CD4-positive, alpha-beta memory T cell (primary cell): ENCODE results near the gene C1orf50. TPM values are rescaled to one million over a fixed set of nuclear protein-coding genes. Genes with fewer than 3 reads are reported as not detected.
A peak's percentile ranks its signal among the peaks of the same experiment; 100 is the strongest.

ENCODE experiments used
- CTCF ChIA-PET: fragments of 350-600 bp; sonication (Branson Sonifier 250); formaldehyde crosslinking; loops from one replicate; lab custom pipeline; 2021; ENCODE audit warnings: inconsistent platforms; ENCODE audit not compliant: partially characterized antibody; lab: Charles Lee
- POLR2A ChIA-PET: fragments of 350-600 bp; sonication (Branson Sonifier 250); formaldehyde crosslinking; loops from one replicate; lab custom pipeline; 2021; ENCODE audit not compliant: partially characterized antibody; lab: Charles Lee
- DNase-seq, 5 donors: peaks; one replicate each; pipeline versions ENCODE4 v3.0.0 to v3.0.0-alpha.2; 2020 to 2022; ENCODE audit warnings: mixed read lengths in 1 of 5
- H3K27ac ChIP-seq: one replicate; pipeline ENCODE4 v1.7.0; 2013; ENCODE audit warnings: low read depth, low read length
- H3K27me3 ChIP-seq: 2 replicates; pipeline ENCODE4 v1.7.0; 2013; ENCODE audit warnings: mild to moderate bottlenecking, low read length, moderate library complexity; ENCODE audit not compliant: insufficient read depth
- H3K36me3 ChIP-seq: 2 replicates; pipeline ENCODE4 v1.7.0; 2013; ENCODE audit warnings: mild to moderate bottlenecking, low read length, moderate library complexity; ENCODE audit not compliant: insufficient read depth
- H3K4me1 ChIP-seq: 2 replicates; pipeline ENCODE4 v1.7.0; 2013; ENCODE audit warnings: mild to moderate bottlenecking, low read length, moderate library complexity; ENCODE audit not compliant: insufficient read depth
- H3K4me3 ChIP-seq, 2 donors: one replicate each; pipeline ENCODE4 v1.7.0; 2013; ENCODE audit warnings: low read length in 2 of 2, mild to moderate bottlenecking in 1 of 2
- H3K9me3 ChIP-seq, 2 donors: one replicate each; pipeline ENCODE4 v1.7.0; 2013; ENCODE audit warnings: low read length in 2 of 2, control low read depth in 1 of 2; ENCODE audit not compliant: control insufficient read depth in 1 of 2
- H3K27ac Mint-ChIP-seq, 7 donors: one replicate each; pipeline ENCODE4 v1.8.0; 2020 to 2021; ENCODE audit warnings: mixed read lengths in 7 of 7, mild to moderate bottlenecking in 6 of 7, inconsistent platforms in 3 of 7, moderate library complexity in 3 of 7
- H3K27me3 Mint-ChIP-seq, 2 donors: one replicate each; pipeline ENCODE4 v1.8.0; 2020 to 2021; ENCODE audit warnings: mixed read lengths in 2 of 2
- H3K36me3 Mint-ChIP-seq, 2 donors: one replicate each; pipeline ENCODE4 v1.8.0; 2020 to 2021; ENCODE audit warnings: mixed read lengths in 2 of 2, inconsistent platforms in 1 of 2, mild to moderate bottlenecking in 1 of 2
- H3K4me1 Mint-ChIP-seq, 4 donors: one replicate each; pipeline ENCODE4 v1.8.0; 2020 to 2021; ENCODE audit warnings: mixed read lengths in 4 of 4, mild to moderate bottlenecking in 1 of 4
- H3K4me3 Mint-ChIP-seq, 8 donors: one replicate each; pipeline ENCODE4 v1.8.0; 2020 to 2021; ENCODE audit warnings: mixed read lengths in 8 of 8, mild to moderate bottlenecking in 7 of 8, moderate library complexity in 6 of 8, inconsistent platforms in 3 of 8
- H3K9me3 Mint-ChIP-seq, 8 donors: one replicate each; pipeline ENCODE4 v1.8.0; 2020 to 2021; ENCODE audit warnings: mixed read lengths in 8 of 8, mild to moderate bottlenecking in 5 of 8, inconsistent platforms in 3 of 8, moderate library complexity in 1 of 8
- intact Hi-C: fragments of 100-400 bp; cut with micrococcal nuclease; formaldehyde crosslinking; loops from one replicate; pipeline ENCODE4 v1.15.1; 2023
- polyA plus RNA-seq, 2 donors: library from polyadenylated mRNA; unstranded; fragments of 300-500 nt; fragmentation: Illumina TruSeq; gene quantifications; one replicate each; pipeline ENCODE4 v1.2.3, GENCODE V29; 2021
- total RNA-seq, 2 experiments: library from RNA; stranded (reverse); gene quantifications; one replicate each; pipeline ENCODE4 v1.2.3, GENCODE V29; 2021

The C1orf50 gene
- total and polyA plus RNA-seq, 4 experiments from 2014 or later = 2.5 to 20.9 (median 14.6) TPM

DNA sequence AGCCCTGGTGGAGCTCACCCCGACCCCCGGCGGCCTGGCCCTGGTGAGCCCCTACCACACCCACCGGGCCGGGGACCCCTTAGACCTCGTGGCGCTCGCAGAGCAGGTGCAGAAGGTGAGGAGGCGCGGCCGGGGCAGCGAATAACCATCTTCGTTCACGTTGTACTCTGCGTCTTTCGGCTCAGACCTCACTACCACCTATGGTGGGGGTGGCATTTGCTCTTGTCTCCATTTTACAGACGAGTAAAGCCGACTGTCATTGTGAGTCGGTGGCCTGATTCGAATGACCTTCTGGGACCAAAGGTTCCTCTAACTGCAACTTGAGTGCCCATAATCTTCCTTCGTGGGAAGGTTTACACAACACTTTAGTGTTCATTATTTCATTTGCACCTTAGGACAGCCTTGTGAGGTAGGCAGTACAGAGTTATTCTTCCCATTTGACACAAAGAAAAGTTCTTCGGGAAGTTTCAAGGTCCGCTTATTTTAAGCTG is 506 bp downstream of the C1orf50 start:
- no peaks in the 10 kb centered on the region for H3K36me3 ChIP-seq
- ChIA-PET CTCF (interaction anchor here (0.6 to 3.7 kb wide), 12 partner anchors 10 to 343 kb away, joined by 3 to 27 read pairs (median 14); partner anchors contain the start of genes ERMAP, PPIH, SVBP and ZNF691), POLR2A (interaction anchor here (0.9 to 3.8 kb wide), 26 partner anchors 9 to 883 kb away, joined by 3 to 72 read pairs (median 7); partner anchors contain the start of genes CCDC30, ERMAP, KDM4A and PPCS)
- no peaks in the 10 kb centered on the region for H3K27me3 ChIP-seq
- peaks cover 0 to 22% of the 10 kb centered on the region in 2 donors for H3K36me3 Mint-ChIP-seq
- peaks cover 61% of the 10 kb centered on the region for H3K4me1 ChIP-seq
- H3K27ac ChIP-seq = peak overlapping the region; percentile 85
- intact Hi-C loops = loop anchor here (1.0 to 5.0 kb wide), 8 partner anchors 50 to 405 kb away; partner anchors contain the start of genes CCDC30, CFAP57, EBNA1BP2 and ERMAP
- no peak for DNase-seq
- no peaks in the 10 kb centered on the region for H3K27me3 Mint-ChIP-seq
- no peaks in the 10 kb centered on the region for H3K9me3 Mint-ChIP-seq
- H3K4me1 Mint-ChIP-seq = peaks cover 21 to 49% (median 32%) of the 10 kb centered on the region in 4 donors
- H3K27ac Mint-ChIP-seq = peak overlapping the region; percentile 84 to 98 (median 93)
- H3K4me3 ChIP-seq = peak overlapping the region; percentile 59 to 98
- no peaks in the 10 kb centered on the region for H3K9me3 ChIP-seq
- peak overlapping the region in 1 of 8 donors; percentile 94 for H3K4me3 Mint-ChIP-seq

GRCh38 chr1:42768172-42768571 is 1.1 kb downstream of the C1orf50 start:
- intact Hi-C loops = loop anchor here (5.0 kb wide), 1 partner anchor 404 kb away; the partner anchor contains the start of genes CFAP57 and EBNA1BP2
- Histone ChIP-seq H3K27me3 (no peaks in the 10 kb centered on the region), H3K27ac (peak overlapping the region; percentile 85), H3K36me3 (no peaks in the 10 kb centered on the region), H3K4me1 (peaks cover 61% of the 10 kb centered on the region), H3K9me3 (no peaks in the 10 kb centered on the region), H3K4me3 (peak overlapping the region; percentile 59 to 98)
- Mint-ChIP-seq H3K9me3 (no peaks in the 10 kb centered on the region), H3K27me3 (no peaks in the 10 kb centered on the region), H3K4me3 (peak overlapping the region in 2 of 8 donors; percentile 29 to 94), H3K27ac (peak overlapping the region in 4 of 7 donors; percentile 53 to 93 (median 86)), H3K4me1 (peaks cover 23 to 53% (median 36%) of the 10 kb centered on the region in 4 donors), H3K36me3 (peaks cover 0 to 24% of the 10 kb centered on the region in 2 donors)
- CTCF ChIA-PET = interaction anchor here (2.9 to 3.7 kb wide), 5 partner anchors 11 to 146 kb away, joined by 15 to 27 read pairs (median 18); partner anchors contain the start of genes ERMAP, SVBP and ZNF691
- POLR2A ChIA-PET = interaction anchor here (2.4 to 3.8 kb wide), 6 partner anchors 8 to 305 kb away, joined by 12 to 72 read pairs (median 15); partner anchors contain the start of genes ERMAP, SVBP and YBX1
- no peak for DNase-seq

DNA sequence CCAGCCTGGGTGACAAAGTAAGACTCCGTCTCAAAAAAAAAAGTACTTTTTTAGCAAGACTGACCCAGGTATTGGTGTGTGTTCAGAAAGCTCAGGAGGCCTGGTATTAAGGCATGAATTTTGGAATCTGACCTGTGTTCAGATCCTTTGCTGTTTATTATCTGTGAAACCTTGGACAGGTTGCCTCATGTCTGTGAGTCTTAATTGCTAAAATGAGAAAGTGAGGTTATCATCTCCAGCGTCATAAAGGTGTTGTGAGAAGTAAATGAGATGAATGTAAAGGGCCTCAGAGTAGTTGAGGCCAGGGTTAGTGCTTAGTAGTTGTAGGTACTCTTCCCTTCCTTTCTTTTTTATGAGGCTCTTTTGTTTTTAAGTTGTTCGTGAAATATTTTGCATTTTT is 2.8 kb downstream of the C1orf50 start:
- Mint-ChIP-seq H3K9me3 (no peaks in the 10 kb centered on the region), H3K27ac (peak overlapping the region in 4 of 7 donors; percentile 2 to 23 (median 20)), H3K27me3 (no peaks in the 10 kb centered on the region), H3K36me3 (peaks cover 5 to 39% of the 10 kb centered on the region in 2 donors), H3K4me3 (peak overlapping the region in 6 of 8 donors; percentile 10 to 64 (median 36)), H3K4me1 (peaks cover 20 to 56% (median 39%) of the 10 kb centered on the region in 4 donors)
- Histone ChIP-seq H3K4me1 (peaks cover 55% of the 10 kb centered on the region), H3K36me3 (peaks cover 8% of the 10 kb centered on the region), H3K27me3 (no peaks in the 10 kb centered on the region), H3K4me3 (no peak overlapping the region), H3K27ac (no peak overlapping the region), H3K9me3 (no peaks in the 10 kb centered on the region)
- intact Hi-C loops = loop anchor here (5.0 kb wide), 1 partner anchor 402 kb away; the partner anchor contains the start of genes CFAP57 and EBNA1BP2
- CTCF ChIA-PET = no interaction called here
- POLR2A ChIA-PET = interaction anchor here (1.0 kb wide), 1 partner anchor 87 kb away, joined by 5 read pairs; the partner anchor contains the start of gene YBX1
- DNase-seq = no peak

DNA sequence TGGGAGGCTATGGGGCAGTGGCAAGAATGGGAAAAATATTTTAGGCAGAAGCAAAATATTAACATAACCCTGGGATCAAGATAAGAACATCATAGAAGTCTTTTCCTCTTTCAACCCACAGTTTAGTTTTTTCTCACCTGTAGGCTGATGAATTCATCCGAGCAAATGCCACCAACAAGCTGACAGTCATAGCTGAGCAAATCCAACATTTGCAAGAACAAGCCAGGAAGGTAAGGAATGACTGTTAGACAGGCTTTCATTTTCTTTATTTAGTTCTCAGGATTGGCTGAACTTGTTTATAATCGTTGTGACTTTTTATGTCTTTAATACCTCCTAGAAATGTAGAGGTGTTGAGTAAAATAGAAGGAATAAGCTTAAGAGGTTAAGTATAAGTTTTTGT is 6.4 kb downstream of the C1orf50 start:
- peaks cover 28 to 65% of the 10 kb centered on the region in 2 donors for H3K36me3 Mint-ChIP-seq
- H3K27ac ChIP-seq = no peak overlapping the region
- H3K9me3 Mint-ChIP-seq = no peaks in the 10 kb centered on the region
- H3K27me3 Mint-ChIP-seq = no peaks in the 10 kb centered on the region
- intact Hi-C loops = no loop called here
- ChIA-PET POLR2A (no interaction called here), CTCF (interaction anchor here (1.4 to 2.2 kb wide), 2 partner anchors 10 to 300 kb away, joined by 4 to 6 read pairs; no protein-coding TSS in a partner anchor)
- peaks cover 35% of the 10 kb centered on the region for H3K4me1 ChIP-seq
- no peak overlapping the region for H3K4me3 ChIP-seq
- peaks cover 17 to 46% (median 37%) of the 10 kb centered on the region in 4 donors for H3K4me1 Mint-ChIP-seq
- peaks cover 29% of the 10 kb centered on the region for H3K36me3 ChIP-seq
- no peaks in the 10 kb centered on the region for H3K27me3 ChIP-seq
- no peaks in the 10 kb centered on the region for H3K9me3 ChIP-seq
- H3K4me3 Mint-ChIP-seq = no peak overlapping the region
- no peak for DNase-seq
- H3K27ac Mint-ChIP-seq = peak overlapping the region in 3 of 7 donors; percentile 1 to 20 (median 13)

- H3K36me3 Mint-ChIP-seq = peaks cover 35 to 73% of the 10 kb centered on the region in 2 donors
Observed at GRCh38 chr1:42774928-42775526, 8.0 kb downstream of the C1orf50 start.

GRCh38 chr1:42776502-42776901 is 9.5 kb downstream of the C1orf50 start:
- H3K27ac ChIP-seq = no peak overlapping the region
- DNase-seq = no peak
- no peaks in the 10 kb centered on the region for H3K27me3 Mint-ChIP-seq
- H3K27me3 ChIP-seq = no peaks in the 10 kb centered on the region
- ChIA-PET CTCF (interaction anchor here (2.3 to 3.6 kb wide), 2 partner anchors 40 to 297 kb away, joined by 7 to 54 read pairs; partner anchors contain the start of gene ERMAP), POLR2A (interaction anchor here (0.5 to 1.7 kb wide), 2 partner anchors 10 to 155 kb away, joined by 3 to 12 read pairs; partner anchors contain the start of genes C1orf50 and P3H1)
- peaks cover 43 to 83% of the 10 kb centered on the region in 2 donors for H3K36me3 Mint-ChIP-seq
- no peaks in the 10 kb centered on the region for H3K9me3 ChIP-seq
- no peak overlapping the region for H3K4me3 ChIP-seq
- intact Hi-C loops = loop anchor here (2.0 kb wide), 1 partner anchor 296 kb away; no protein-coding TSS in a partner anchor
- H3K4me1 Mint-ChIP-seq = peaks cover 6 to 19% (median 18%) of the 10 kb centered on the region in 4 donors
- peak overlapping the region in 1 of 7 donors; percentile 36 for H3K27ac Mint-ChIP-seq
- peaks cover 0 to under 1% (median 0%) of the 10 kb centered on the region in 8 donors for H3K9me3 Mint-ChIP-seq
- no peak overlapping the region for H3K4me3 Mint-ChIP-seq
- H3K36me3 ChIP-seq = peaks cover 36% of the 10 kb centered on the region
- peaks cover 7% of the 10 kb centered on the region for H3K4me1 ChIP-seq

More at GRCh38 chr1:42774928-42775526, 8.0 kb downstream of the C1orf50 start:
- Histone ChIP-seq H3K9me3 (no peaks in the 10 kb centered on the region), H3K27me3 (no peaks in the 10 kb centered on the region), H3K36me3 (peaks cover 33% of the 10 kb centered on the region), H3K4me1 (peaks cover 20% of the 10 kb centered on the region), H3K4me3 (no peak overlapping the region), H3K27ac (no peak overlapping the region)
- POLR2A ChIA-PET = no interaction called here
- CTCF ChIA-PET = interaction anchor here (0.9 to 2.2 kb wide), 2 partner anchors 9 to 298 kb away, joined by 3 to 6 read pairs; no protein-coding TSS in a partner anchor
- H3K4me3 Mint-ChIP-seq = no peak overlapping the region
- DNase-seq = no peak
- H3K4me1 Mint-ChIP-seq = peaks cover 11 to 30% (median 26%) of the 10 kb centered on the region in 4 donors
- H3K27ac Mint-ChIP-seq = peak overlapping the region in 4 of 7 donors; percentile 4 to 56 (median 20)
- no peaks in the 10 kb centered on the region for H3K9me3 Mint-ChIP-seq
- intact Hi-C loops = no loop called here
- H3K27me3 Mint-ChIP-seq = no peaks in the 10 kb centered on the region
